ENCODE measurements around the gene TRPT1.

Gene TRPT1

GRCh38 chr11:64207256-64208085, 18.5 kb downstream of the TRPT1 start:
- DNase-seq (ENCODE audit: low read depth, low spot score), result no peak
- Histone ChIP-seq H3K4me1 (ENCODE audit: control insufficient read depth, insufficient read depth, low read length) (peaks cover 2% of the 10 kb centered on the region; the same call in 1 of the 2 replicates), H3K4me3 (ENCODE audit: low read length) (no peak overlapping the region), H3K9me3 (ENCODE audit: control insufficient read depth, insufficient read depth, low read length) (no peaks in the 10 kb centered on the region), H3K27ac (ENCODE audit: low read length) (no peak overlapping the region), H3K27me3 (ENCODE audit: control insufficient read depth, insufficient read depth, low read length) (no peaks in the 10 kb centered on the region), H3K36me3 (ENCODE audit: control insufficient read depth, insufficient read depth, low read length) (peaks cover 36% of the 10 kb centered on the region)
- no CpG with 5 or more reads among the region's 30 CpGs for WGBS (ENCODE audit: insufficient coverage, insufficient read length)

DNA sequence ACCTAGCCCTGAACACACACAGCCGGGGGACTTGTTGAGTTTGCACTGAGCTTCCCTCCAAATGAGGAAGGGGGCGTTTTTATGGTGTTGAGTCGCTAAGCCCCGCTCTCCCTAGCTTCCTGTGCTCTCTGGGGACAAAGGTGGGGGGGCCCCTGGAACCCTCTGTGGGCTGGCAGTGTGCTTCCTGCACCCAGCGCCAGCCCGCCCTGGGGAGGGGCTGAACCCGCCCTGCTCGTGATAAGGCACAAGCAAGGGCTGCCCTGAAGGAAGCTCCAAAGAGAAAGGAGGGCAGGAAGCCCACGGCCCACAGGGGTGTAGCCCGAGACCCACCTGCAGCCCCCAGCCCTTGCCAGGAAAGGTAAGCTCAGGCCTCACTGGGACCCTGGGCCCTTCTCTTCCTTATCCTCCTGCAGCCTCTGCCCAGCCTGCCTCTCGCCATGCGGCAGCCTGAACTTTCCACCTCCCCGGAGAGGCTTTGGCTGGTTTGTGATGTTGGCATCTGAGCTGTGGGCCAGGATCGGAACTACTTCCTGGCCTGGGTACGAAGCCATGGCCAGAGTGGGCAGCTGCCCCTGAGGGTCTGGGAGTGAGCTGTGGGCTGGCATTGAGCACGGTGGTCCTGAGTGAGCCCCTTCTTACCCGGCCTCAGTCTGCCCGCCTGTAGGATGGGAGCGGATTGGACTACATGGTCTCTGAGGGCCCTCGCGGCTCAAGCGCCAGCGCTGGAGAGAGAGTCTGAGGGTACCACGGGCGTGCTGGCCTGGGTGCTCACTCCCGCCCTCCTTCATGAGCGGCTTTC, 19.3 kb downstream of the TRPT1 start, which contains the start of gene FERMT3:
Gene FERMT3 (plus strand): TSS at position 265 of the 799 bp plus-strand sequence. CDS start 644 bp downstream, outside the sequence.
- no peaks in the 10 kb centered on the region for H3K27me3 ChIP-seq (ENCODE audit: control insufficient read depth, insufficient read depth, low read length)
- H3K27ac ChIP-seq (ENCODE audit: low read length), result no peak within 1 kb of the TSS
- no peaks in the 10 kb centered on the region for H3K9me3 ChIP-seq (ENCODE audit: control insufficient read depth, insufficient read depth, low read length)
- H3K4me1 ChIP-seq (ENCODE audit: control insufficient read depth, insufficient read depth, low read length), result peaks cover 2% of the 10 kb centered on the region; the same call in 1 of the 2 replicates
- H3K4me3 ChIP-seq (ENCODE audit: low read length), result no peak within 1 kb of the TSS
- no peak for DNase-seq (ENCODE audit: low read depth, low spot score)
- WGBS (ENCODE audit: insufficient coverage, insufficient read length), result no CpG with 5 or more reads among the region's 27 CpGs
- peaks cover 41% of the 10 kb centered on the region for H3K36me3 ChIP-seq (ENCODE audit: control insufficient read depth, insufficient read depth, low read length)

GRCh38 chr11:64204464-64204989, 21.5 kb downstream of the TRPT1 start:
- no peak overlapping the region for H3K4me3 ChIP-seq (ENCODE audit: low read length)
- H3K27ac ChIP-seq (ENCODE audit: low read length), result no peak overlapping the region
- no peaks in the 10 kb centered on the region for H3K27me3 ChIP-seq (ENCODE audit: control insufficient read depth, insufficient read depth, low read length)
- no peaks in the 10 kb centered on the region for H3K9me3 ChIP-seq (ENCODE audit: control insufficient read depth, insufficient read depth, low read length)
- H3K36me3 ChIP-seq (ENCODE audit: control insufficient read depth, insufficient read depth, low read length), result peaks cover 52% of the 10 kb centered on the region
- peak; percentile 63 for DNase-seq (ENCODE audit: low read depth, low spot score)
- H3K4me1 ChIP-seq (ENCODE audit: control insufficient read depth, insufficient read depth, low read length), result peaks cover 2% of the 10 kb centered on the region; the same call in 1 of the 2 replicates
- WGBS (ENCODE audit: insufficient coverage, insufficient read length), result no CpG with 5 or more reads among the region's 7 CpGs

DNA sequence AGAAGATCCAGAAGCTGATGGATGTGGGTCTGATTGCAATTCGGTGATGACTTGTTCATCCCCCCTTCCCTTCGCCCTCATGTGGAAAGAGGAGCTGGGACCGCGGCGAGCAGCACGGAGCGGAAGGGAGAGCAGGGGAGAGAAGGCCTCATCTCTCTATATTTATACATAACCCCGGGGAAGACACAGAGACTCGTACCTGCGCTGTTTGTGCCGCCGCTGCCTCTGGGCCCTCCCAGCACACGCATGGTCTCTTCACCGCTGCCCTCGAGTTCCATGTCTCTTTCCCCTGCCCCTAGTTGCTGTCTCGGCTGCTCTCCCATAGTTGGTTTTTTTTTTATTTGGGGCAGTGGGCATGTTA, 21.9 kb downstream of the TRPT1 start:
- H3K27me3 ChIP-seq (ENCODE audit: control insufficient read depth, insufficient read depth, low read length), result no peaks in the 10 kb centered on the region
- peaks cover 52% of the 10 kb centered on the region for H3K36me3 ChIP-seq (ENCODE audit: control insufficient read depth, insufficient read depth, low read length)
- H3K9me3 ChIP-seq (ENCODE audit: control insufficient read depth, insufficient read depth, low read length), result no peaks in the 10 kb centered on the region
- H3K27ac ChIP-seq (ENCODE audit: low read length), result no peak overlapping the region
- no peak for DNase-seq (ENCODE audit: low read depth, low spot score)
- H3K4me3 ChIP-seq (ENCODE audit: low read length), result no peak overlapping the region
- peaks cover 2% of the 10 kb centered on the region; the same call in 1 of the 2 replicates for H3K4me1 ChIP-seq (ENCODE audit: control insufficient read depth, insufficient read depth, low read length)
- no CpG with 5 or more reads among the region's 16 CpGs for whole genome bisulfite sequencing (ENCODE audit: insufficient coverage, insufficient read length)

- Histone ChIP-seq H3K36me3 (ENCODE audit: control insufficient read depth, insufficient read depth, low read length) (peaks cover 52% of the 10 kb centered on the region), H3K4me1 (ENCODE audit: control insufficient read depth, insufficient read depth, low read length) (peaks cover 2% of the 10 kb centered on the region; the same call in 1 of the 2 replicates), H3K27me3 (ENCODE audit: control insufficient read depth, insufficient read depth, low read length) (no peaks in the 10 kb centered on the region), H3K9me3 (ENCODE audit: control insufficient read depth, insufficient read depth, low read length) (no peaks in the 10 kb centered on the region), H3K27ac (ENCODE audit: low read length) (no peak overlapping the region), H3K4me3 (ENCODE audit: low read length) (no peak overlapping the region)
- WGBS (ENCODE audit: insufficient coverage, insufficient read length), result no CpG with 5 or more reads among the region's 27 CpGs
- no peak for DNase-seq (ENCODE audit: low read depth, low spot score)
Measured at GRCh38 chr11:64203421-64204079, 22.4 kb downstream of the TRPT1 start.

DNA sequence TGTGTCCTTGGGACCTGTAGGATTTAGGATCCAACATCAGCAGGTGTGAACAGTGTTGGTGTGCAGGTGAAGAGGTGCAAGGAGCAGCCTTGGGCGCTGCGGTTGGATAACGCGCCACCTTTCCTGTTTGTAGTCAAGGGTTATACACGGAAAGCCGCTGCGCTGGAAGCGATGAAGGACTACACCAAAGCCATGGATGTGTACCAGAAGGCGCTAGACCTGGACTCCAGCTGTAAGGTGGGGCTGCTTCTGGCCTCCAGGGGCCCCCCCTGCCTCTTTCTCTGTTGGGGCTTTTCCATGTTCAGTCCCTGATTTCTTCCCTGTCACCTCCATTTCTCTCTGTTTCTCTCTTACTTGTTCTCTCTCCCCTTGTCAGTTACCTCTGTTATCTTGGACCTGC, 23.0 kb downstream of the TRPT1 start:
- Histone ChIP-seq H3K36me3 (ENCODE audit: control insufficient read depth, insufficient read depth, low read length) (peaks cover 57% of the 10 kb centered on the region), H3K27ac (ENCODE audit: low read length) (no peak overlapping the region), H3K27me3 (ENCODE audit: control insufficient read depth, insufficient read depth, low read length) (no peaks in the 10 kb centered on the region), H3K4me1 (ENCODE audit: control insufficient read depth, insufficient read depth, low read length) (peaks cover 2% of the 10 kb centered on the region; the same call in 1 of the 2 replicates), H3K9me3 (ENCODE audit: control insufficient read depth, insufficient read depth, low read length) (no peaks in the 10 kb centered on the region), H3K4me3 (ENCODE audit: low read length) (no peak overlapping the region)
- no peak for DNase-seq (ENCODE audit: low read depth, low spot score)
- WGBS (ENCODE audit: insufficient coverage, insufficient read length), result no CpG with 5 or more reads among the region's 9 CpGs

DNA sequence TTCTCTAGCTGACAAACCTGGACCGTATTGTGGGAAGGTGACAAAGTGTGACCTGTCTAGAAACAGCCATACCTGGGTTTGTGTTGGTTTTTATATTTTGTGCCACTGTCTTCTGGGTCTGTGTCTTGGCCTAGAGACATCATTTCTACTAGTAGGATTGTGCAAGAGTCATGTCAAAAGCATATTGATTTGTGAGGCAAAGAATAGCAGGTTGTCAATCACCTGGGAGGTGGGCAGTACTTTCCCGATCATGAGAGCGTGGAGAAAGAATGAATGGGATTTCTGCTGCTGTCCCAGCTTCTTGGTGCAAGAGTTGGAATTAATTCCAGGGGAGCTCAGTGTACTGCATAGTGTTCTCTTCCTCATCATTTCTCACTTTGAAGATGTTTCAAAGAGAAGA, 24.4 kb downstream of the TRPT1 start:
- no CpG with 5 or more reads among the region's 3 CpGs for WGBS (ENCODE audit: insufficient coverage, insufficient read length)
- H3K27me3 ChIP-seq (ENCODE audit: control insufficient read depth, insufficient read depth, low read length), result no peaks in the 10 kb centered on the region
- H3K4me1 ChIP-seq (ENCODE audit: control insufficient read depth, insufficient read depth, low read length), result no peaks in the 10 kb centered on the region
- no peak overlapping the region for H3K27ac ChIP-seq (ENCODE audit: low read length)
- no peak for DNase-seq (ENCODE audit: low read depth, low spot score)
- no peak overlapping the region for H3K4me3 ChIP-seq (ENCODE audit: low read length)
- H3K9me3 ChIP-seq (ENCODE audit: control insufficient read depth, insufficient read depth, low read length), result no peaks in the 10 kb centered on the region
- H3K36me3 ChIP-seq (ENCODE audit: control insufficient read depth, insufficient read depth, low read length), result peaks cover 59% of the 10 kb centered on the region

- WGBS (ENCODE audit: insufficient coverage, insufficient read length), result no CpG with 5 or more reads among the region's 2 CpGs
- H3K4me3 ChIP-seq (ENCODE audit: low read length), result no peak overlapping the region
- DNase-seq (ENCODE audit: low read depth, low spot score), result no peak
Measured at GRCh38 chr11:64198511-64198910, 27.5 kb downstream of the TRPT1 start.

GRCh38 chr11:64196626-64197025, 29.4 kb downstream of the TRPT1 start:
- no CpG with 5 or more reads among the region's 9 CpGs for WGBS (ENCODE audit: insufficient coverage, insufficient read length)
- H3K9me3 ChIP-seq (ENCODE audit: control insufficient read depth, insufficient read depth, low read length), result no peaks in the 10 kb centered on the region
- no peak for DNase-seq (ENCODE audit: low read depth, low spot score)
- H3K27ac ChIP-seq (ENCODE audit: low read length), result no peak overlapping the region
- H3K36me3 ChIP-seq (ENCODE audit: control insufficient read depth, insufficient read depth, low read length), result peaks cover 52% of the 10 kb centered on the region
- no peak overlapping the region for H3K4me3 ChIP-seq (ENCODE audit: low read length)
- H3K27me3 ChIP-seq (ENCODE audit: control insufficient read depth, insufficient read depth, low read length), result no peaks in the 10 kb centered on the region
- no peaks in the 10 kb centered on the region for H3K4me1 ChIP-seq (ENCODE audit: control insufficient read depth, insufficient read depth, low read length)

More at GRCh38 chr11:64198511-64198910, 27.5 kb downstream of the TRPT1 start:
- Histone ChIP-seq H3K4me1 (ENCODE audit: control insufficient read depth, insufficient read depth, low read length) (no peaks in the 10 kb centered on the region), H3K27me3 (ENCODE audit: control insufficient read depth, insufficient read depth, low read length) (no peaks in the 10 kb centered on the region), H3K27ac (ENCODE audit: low read length) (no peak overlapping the region), H3K36me3 (ENCODE audit: control insufficient read depth, insufficient read depth, low read length) (peaks cover 61% of the 10 kb centered on the region), H3K9me3 (ENCODE audit: control insufficient read depth, insufficient read depth, low read length) (no peaks in the 10 kb centered on the region)

GRCh38 chr11:64192434-64192833, 33.6 kb downstream of the TRPT1 start:
- WGBS (ENCODE audit: insufficient coverage, insufficient read length), result no CpG with 5 or more reads among the region's 5 CpGs
- peaks cover 33% of the 10 kb centered on the region for H3K36me3 ChIP-seq (ENCODE audit: control insufficient read depth, insufficient read depth, low read length)
- H3K4me3 ChIP-seq (ENCODE audit: low read length), result no peak overlapping the region
- no peak for DNase-seq (ENCODE audit: low read depth, low spot score)
- H3K27me3 ChIP-seq (ENCODE audit: control insufficient read depth, insufficient read depth, low read length), result no peaks in the 10 kb centered on the region
- H3K27ac ChIP-seq (ENCODE audit: low read length), result no peak overlapping the region
- H3K9me3 ChIP-seq (ENCODE audit: control insufficient read depth, insufficient read depth, low read length), result no peaks in the 10 kb centered on the region
- no peaks in the 10 kb centered on the region for H3K4me1 ChIP-seq (ENCODE audit: control insufficient read depth, insufficient read depth, low read length)
